T-helper 1 cell treated with Interleukin-12 subunit alpha and Interleukin-12 subunit beta and Interleukin-4 antibody, amounts not matched to agents 30 ng/mL and 1 ng/mL, for 36 hours (primary cell): Measurements from ENCODE around the gene SPATA18. TPM values are rescaled to one million over a fixed set of nuclear protein-coding genes. Genes with fewer than 3 reads are reported as not detected.
"Not testable (repeated sequence)": the region's sequence is repeated elsewhere in the genome, so short reads cannot be mapped to it uniquely, and the experiment has no call there.

Source experiments
- intact Hi-C: fragments of 100-400 bp; cut with micrococcal nuclease; formaldehyde crosslinking; loops from one replicate; pipeline ENCODE4 v1.15.1; 2024
- total RNA-seq: library from RNA; stranded (reverse); gene quantifications from 2 replicates; pipeline ENCODE4 v1.2.3, GENCODE V29; 2022

The SPATA18 gene
- total RNA-seq, 1 donor from 2014 or later = 0.42 TPM

- intact Hi-C loops = no loop called here
Observed at GRCh38 chr4:52051615-52052474, 741 bp downstream of the SPATA18 start.

GRCh38 chr4:52052475-52052780 lies 1.3 kb downstream of the SPATA18 start:
- intact Hi-C loops = no loop called here

GRCh38 chr4:52054254-52054653 lies 3.1 kb downstream of the SPATA18 start:
- intact Hi-C loops = no loop called here

- intact Hi-C loops = no loop called here
Observed at GRCh38 chr4:52057196-52057595, 6.1 kb downstream of the SPATA18 start.

- intact Hi-C loops = no loop called here
Observed at GRCh38 chr4:52058275-52058674, 7.2 kb downstream of the SPATA18 start.

GRCh38 chr4:52059372-52059771 lies 8.3 kb downstream of the SPATA18 start:
- intact Hi-C loops = no loop called here

- intact Hi-C loops = no loop called here
Observed at GRCh38 chr4:52069571-52069970, 18.5 kb downstream of the SPATA18 start.

GRCh38 chr4:52071791-52072546 lies 20.9 kb downstream of the SPATA18 start:
- intact Hi-C loops = no loop called here

- intact Hi-C loops = no loop called here
Observed at GRCh38 chr4:52076731-52077130, 25.6 kb downstream of the SPATA18 start.

GRCh38 chr4:52079659-52080058 lies 28.6 kb downstream of the SPATA18 start:
- intact Hi-C loops = no loop called here

GRCh38 chr4:52081216-52081615 lies 30.1 kb downstream of the SPATA18 start:
- intact Hi-C loops = no loop called here

GRCh38 chr4:52086425-52086824 lies 35.3 kb downstream of the SPATA18 start:
- intact Hi-C loops = not testable (repeated sequence)

GRCh38 chr4:52091801-52092200 lies 40.7 kb downstream of the SPATA18 start:
- intact Hi-C loops = no loop called here

GRCh38 chr4:52093466-52093865 lies 42.4 kb downstream of the SPATA18 start:
- intact Hi-C loops = no loop called here

GRCh38 chr4:52094376-52095145 lies 43.5 kb downstream of the SPATA18 start:
- intact Hi-C loops = no loop called here

- intact Hi-C loops = no loop called here
Observed at GRCh38 chr4:52095374-52095773, 44.3 kb downstream of the SPATA18 start.

GRCh38 chr4:52096048-52096447 lies 44.9 kb downstream of the SPATA18 start:
- intact Hi-C loops = no loop called here

GRCh38 chr4:52098618-52099017 lies 47.5 kb downstream of the SPATA18 start:
- intact Hi-C loops = no loop called here

- intact Hi-C loops = no loop called here
Observed at GRCh38 chr4:52099860-52100461, 48.9 kb downstream of the SPATA18 start.

- intact Hi-C loops = no loop called here
Observed at GRCh38 chr4:52102587-52102986, 51.5 kb downstream of the SPATA18 start.

GRCh38 chr4:52103319-52103718 lies 52.2 kb downstream of the SPATA18 start:
- intact Hi-C loops = no loop called here

- intact Hi-C loops = no loop called here
Observed at GRCh38 chr4:52105276-52105675, 54.2 kb downstream of the SPATA18 start.
